Suprapubic skin (tissue), 4 donors: Measurements from ENCODE around the gene PARK7. TPM values are rescaled to one million over a fixed set of nuclear protein-coding genes. Genes with fewer than 3 reads are reported as not detected.

Experiments used
- DNase-seq, 2 donors: peaks; one replicate each; pipeline ENCODE4 v3.0.0-alpha.2; 2019; ENCODE audit warnings: low spot score in 2 of 2
- H3K27ac ChIP-seq: fragments of 200-600 bp; sonication (generic); one replicate; pipeline ENCODE4 v1.5.1; 2019
- H3K27me3 ChIP-seq: fragments of 200-600 bp; sonication (generic); one replicate; pipeline ENCODE4 v1.5.1; 2019
- H3K36me3 ChIP-seq: fragments of 200-600 bp; sonication (generic); one replicate; pipeline ENCODE4 v1.5.1; 2019
- H3K4me1 ChIP-seq: fragments of 200-600 bp; sonication (generic); one replicate; pipeline ENCODE4 v1.5.1; 2019
- H3K4me3 ChIP-seq: fragments of 200-600 bp; sonication (generic); one replicate; pipeline ENCODE4 v1.5.1; 2019; ENCODE audit warnings: mild to moderate bottlenecking
- H3K9me3 ChIP-seq: fragments of 200-600 bp; sonication (generic); one replicate; pipeline ENCODE4 v1.5.1; 2019
- EP300 ChIP-seq: sonication (generic); formaldehyde crosslinking; IDR thresholded peaks from one replicate; pipeline ENCODE4 v1.6.1; 2017; ENCODE audit warnings: antibody characterized with exemption
- POLR2A ChIP-seq, 2 donors: fragments of 450-650 bp; IDR thresholded peaks; one replicate each; pipeline ENCODE4 v1.6.1; 2017; ENCODE audit warnings: antibody characterized with exemption in 2 of 2, mild to moderate bottlenecking in 2 of 2, moderate library complexity in 2 of 2
- POLR2AphosphoS5 ChIP-seq, 3 donors: sonication (generic); formaldehyde crosslinking; IDR thresholded peaks; one replicate each; pipeline ENCODE4 v1.6.1; 2017; ENCODE audit warnings: antibody characterized with exemption in 3 of 3
- WGBS: methylation state at CpG from one replicate; pipeline ENCODE4 v1.1.5; 2018; 5-methylcytosine and 5-hydroxymethylcytosine counted together
- total RNA-seq, 4 donors: library from RNA; depleted of rRNA; stranded (reverse); fragments of >200 nt; gene quantifications; one replicate each; pipeline ENCODE4 v1.1.0, GENCODE V29; 2016
- TF ChIP-seq, protein P1 (sequence below), 2 donors: fragments of 200-600 bp in 1 of 2; fragments of 450-650 bp in 1 of 2; sonication (generic) in 1 of 2; IDR thresholded peaks; one replicate each; pipeline ENCODE4 v1.5.1; 2016 to 2019; ENCODE audit warnings: antibody characterized with exemption in 2 of 2, mild to moderate bottlenecking in 1 of 2, moderate library complexity in 1 of 2

The PARK7 gene
- total RNA-seq, 4 donors from 2014 or later, result 74.0 to 94.1 (median 85.2) TPM

DNA sequence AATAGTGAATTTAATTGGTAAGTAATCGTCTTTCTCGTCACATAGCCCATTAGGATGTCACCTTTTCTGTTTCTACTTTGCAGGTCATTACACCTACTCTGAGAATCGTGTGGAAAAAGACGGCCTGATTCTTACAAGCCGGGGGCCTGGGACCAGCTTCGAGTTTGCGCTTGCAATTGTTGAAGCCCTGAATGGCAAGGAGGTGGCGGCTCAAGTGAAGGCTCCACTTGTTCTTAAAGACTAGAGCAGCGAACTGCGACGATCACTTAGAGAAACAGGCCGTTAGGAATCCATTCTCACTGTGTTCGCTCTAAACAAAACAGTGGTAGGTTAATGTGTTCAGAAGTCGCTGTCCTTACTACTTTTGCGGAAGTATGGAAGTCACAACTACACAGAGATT lies 23.3 kb downstream of the PARK7 start:
- TF ChIP-seq POLR2A (IDR thresholded peaks at IDR 0.05), result no peak
- TF ChIP-seq POLR2AphosphoS5 (IDR thresholded peaks at IDR 0.05), result no peak
- no peak for TF ChIP-seq EP300
- TF ChIP-seq, protein P1, sequence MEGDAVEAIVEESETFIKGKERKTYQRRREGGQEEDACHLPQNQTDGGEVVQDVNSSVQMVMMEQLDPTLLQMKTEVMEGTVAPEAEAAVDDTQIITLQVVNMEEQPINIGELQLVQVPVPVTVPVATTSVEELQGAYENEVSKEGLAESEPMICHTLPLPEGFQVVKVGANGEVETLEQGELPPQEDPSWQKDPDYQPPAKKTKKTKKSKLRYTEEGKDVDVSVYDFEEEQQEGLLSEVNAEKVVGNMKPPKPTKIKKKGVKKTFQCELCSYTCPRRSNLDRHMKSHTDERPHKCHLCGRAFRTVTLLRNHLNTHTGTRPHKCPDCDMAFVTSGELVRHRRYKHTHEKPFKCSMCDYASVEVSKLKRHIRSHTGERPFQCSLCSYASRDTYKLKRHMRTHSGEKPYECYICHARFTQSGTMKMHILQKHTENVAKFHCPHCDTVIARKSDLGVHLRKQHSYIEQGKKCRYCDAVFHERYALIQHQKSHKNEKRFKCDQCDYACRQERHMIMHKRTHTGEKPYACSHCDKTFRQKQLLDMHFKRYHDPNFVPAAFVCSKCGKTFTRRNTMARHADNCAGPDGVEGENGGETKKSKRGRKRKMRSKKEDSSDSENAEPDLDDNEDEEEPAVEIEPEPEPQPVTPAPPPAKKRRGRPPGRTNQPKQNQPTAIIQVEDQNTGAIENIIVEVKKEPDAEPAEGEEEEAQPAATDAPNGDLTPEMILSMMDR (IDR thresholded peaks at IDR 0.05), result no peak
- no peak for DNase-seq
- Histone ChIP-seq H3K27me3 (no peaks in the 10 kb centered on the region), H3K36me3 (peaks cover 57% of the 10 kb centered on the region), H3K4me3 (no peak overlapping the region), H3K4me1 (peaks cover 19% of the 10 kb centered on the region), H3K9me3 (no peaks in the 10 kb centered on the region), H3K27ac (no peak overlapping the region)
- 93% methylated on average over 15 of the region's 15 CpGs for WGBS

DNA sequence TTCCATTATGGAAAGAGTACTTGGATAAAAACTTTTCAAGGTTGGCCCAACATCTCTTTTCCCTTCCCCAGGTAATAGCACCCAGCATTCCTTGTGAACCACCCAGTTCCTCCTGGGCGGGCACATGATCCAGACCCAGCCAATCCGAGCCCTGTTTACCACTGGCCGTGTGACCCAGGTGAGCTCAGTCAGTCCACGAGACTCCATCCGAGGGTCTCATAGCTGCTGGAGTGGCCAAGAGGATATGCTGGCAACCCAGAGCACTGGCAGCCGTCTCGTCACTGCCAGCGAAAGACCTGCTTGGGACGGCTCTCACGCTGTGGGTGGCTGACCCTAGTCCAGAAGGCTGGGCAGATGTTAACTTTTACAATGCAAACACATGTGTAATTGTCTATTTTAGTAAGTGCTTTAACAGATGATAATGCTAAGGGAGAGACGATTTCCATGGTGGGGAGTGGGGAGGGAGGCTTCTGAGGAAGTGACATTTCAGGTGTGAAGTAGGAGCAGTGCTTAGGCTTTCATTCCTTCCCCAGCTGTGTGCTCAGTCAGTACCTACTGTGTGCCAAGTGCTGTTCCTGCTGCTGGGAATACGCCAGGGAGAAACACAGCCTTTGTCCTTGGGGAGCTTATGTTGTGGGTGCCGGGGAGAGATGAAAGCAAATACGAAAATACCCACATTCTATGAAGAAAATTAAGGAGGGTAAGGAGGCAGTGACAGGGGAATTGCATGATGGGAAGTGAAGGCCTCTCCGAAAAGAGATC lies 24.5 kb downstream of the PARK7 start:
- Histone ChIP-seq H3K27me3 (no peaks in the 10 kb centered on the region), H3K36me3 (peaks cover 44% of the 10 kb centered on the region), H3K9me3 (no peaks in the 10 kb centered on the region), H3K4me3 (no peak overlapping the region), H3K27ac (no peak overlapping the region), H3K4me1 (peaks cover 20% of the 10 kb centered on the region)
- DNase-seq, result no peak
- WGBS, result 94% methylated on average over 12 of the region's 15 CpGs
- TF ChIP-seq POLR2A (IDR thresholded peaks at IDR 0.05), result no peak
- no peak for TF ChIP-seq EP300
- TF ChIP-seq, protein P1 (IDR thresholded peaks at IDR 0.05), result no peak
- TF ChIP-seq POLR2AphosphoS5 (IDR thresholded peaks at IDR 0.05), result no peak

DNA sequence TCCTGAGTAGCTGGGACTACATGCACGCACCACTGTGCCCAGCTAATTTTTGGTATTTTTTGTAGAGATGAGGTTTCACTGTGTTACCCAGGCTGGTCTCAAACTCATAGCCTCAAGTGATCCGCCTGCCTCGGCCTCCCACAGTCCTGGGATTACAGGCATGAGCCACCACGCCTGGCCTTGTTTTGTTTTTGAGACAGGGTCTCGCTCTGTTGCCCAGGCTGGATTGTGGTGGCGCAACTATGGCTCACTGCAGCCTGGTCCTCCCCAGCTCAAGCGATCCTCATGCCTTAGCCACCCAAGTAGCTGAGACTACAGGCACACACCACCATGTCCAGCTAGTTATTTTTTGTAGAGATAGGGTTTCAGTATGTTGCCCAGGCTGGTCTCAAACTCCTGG lies 26.0 kb downstream of the PARK7 start:
- TF ChIP-seq EP300 (no peak), POLR2A (IDR thresholded peaks at IDR 0.05) (no peak), POLR2AphosphoS5 (IDR thresholded peaks at IDR 0.05) (no peak)
- TF ChIP-seq, protein P1 (IDR thresholded peaks at IDR 0.05), result no peak
- H3K4me3 ChIP-seq, result no peak overlapping the region
- peaks cover 14% of the 10 kb centered on the region for H3K4me1 ChIP-seq
- 99% methylated on average over 7 of the region's 7 CpGs for WGBS
- H3K27ac ChIP-seq, result no peak overlapping the region
- H3K36me3 ChIP-seq, result peaks cover 38% of the 10 kb centered on the region
- H3K9me3 ChIP-seq, result no peaks in the 10 kb centered on the region
- H3K27me3 ChIP-seq, result no peaks in the 10 kb centered on the region
- DNase-seq, result no peak

DNA sequence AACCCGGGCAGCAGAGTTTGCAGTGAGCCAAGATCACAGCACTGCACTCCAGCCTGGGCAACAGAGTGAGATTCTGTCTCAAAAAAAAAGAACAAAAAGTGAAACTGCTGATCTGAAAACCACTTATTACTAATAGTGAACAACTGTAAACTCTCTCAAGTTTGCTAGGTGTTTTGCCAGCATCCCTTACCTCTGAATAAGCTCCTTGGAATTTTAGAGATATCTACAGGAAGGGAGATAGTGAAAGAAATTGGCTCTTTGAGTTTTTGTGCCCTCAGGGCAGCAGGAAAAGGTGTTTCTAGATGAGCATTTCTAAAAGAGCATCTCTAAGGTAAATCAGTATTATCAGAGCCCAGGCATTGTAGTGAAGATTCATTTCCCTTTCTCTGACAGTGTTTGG lies 27.1 kb downstream of the PARK7 start:
- H3K9me3 ChIP-seq, result no peaks in the 10 kb centered on the region
- H3K4me3 ChIP-seq, result no peak overlapping the region
- H3K36me3 ChIP-seq, result peaks cover 31% of the 10 kb centered on the region
- DNase-seq, result no peak
- no peaks in the 10 kb centered on the region for H3K27me3 ChIP-seq
- 74% methylated on average over 1 of the region's 1 CpG for WGBS
- no peak overlapping the region for H3K27ac ChIP-seq
- TF ChIP-seq POLR2A (IDR thresholded peaks at IDR 0.05), result no peak
- peaks cover 7% of the 10 kb centered on the region for H3K4me1 ChIP-seq

DNA sequence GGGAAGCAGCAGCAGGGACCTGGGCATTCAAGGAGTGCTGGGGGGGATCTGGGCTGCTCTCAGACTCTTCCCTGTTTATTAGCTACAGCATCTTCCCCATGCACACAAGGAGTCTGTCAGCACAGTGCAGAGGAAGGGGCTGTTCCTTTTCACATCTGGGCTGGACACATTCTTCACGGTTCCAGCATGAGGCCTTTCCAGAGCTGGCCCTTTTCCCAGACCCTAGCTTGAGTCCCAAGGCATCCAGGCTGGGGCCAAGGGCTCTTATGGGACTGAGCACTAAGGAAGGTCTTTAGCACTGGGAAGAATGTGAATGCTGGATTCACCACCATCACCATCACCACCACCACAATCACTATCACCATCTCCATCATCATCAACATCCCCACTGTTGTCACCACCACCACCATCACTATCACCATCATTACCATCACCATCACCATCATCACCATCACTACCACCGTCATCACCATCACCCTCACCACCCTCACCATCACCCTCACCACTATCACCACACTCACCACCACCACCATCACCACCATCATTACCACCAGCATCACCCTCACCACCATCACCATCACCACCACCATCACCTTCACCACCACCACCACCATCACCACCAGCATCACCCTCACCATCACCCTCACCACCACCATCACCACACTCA lies 28.4 kb downstream of the PARK7 start:
- Histone ChIP-seq H3K4me1 (peaks cover 7% of the 10 kb centered on the region), H3K9me3 (no peaks in the 10 kb centered on the region), H3K4me3 (no peak overlapping the region), H3K36me3 (peaks cover 18% of the 10 kb centered on the region), H3K27me3 (no peaks in the 10 kb centered on the region), H3K27ac (no peak overlapping the region)
- 69% methylated on average over 2 of the region's 2 CpGs for WGBS
- TF ChIP-seq POLR2AphosphoS5 (IDR thresholded peaks at IDR 0.05), result no peak
- TF ChIP-seq, protein P1 (IDR thresholded peaks at IDR 0.05), result no peak
- no peak for TF ChIP-seq EP300
- TF ChIP-seq POLR2A (IDR thresholded peaks at IDR 0.05), result no peak
- no peak for DNase-seq
